HFFc6 (cell line): ENCODE measurements around the gene KLHL29. TPM values are rescaled to one million over a fixed set of nuclear protein-coding genes. Genes with fewer than 3 reads are reported as not detected.

Experiments
- DNase-seq: peaks from one replicate; pipeline ENCODE4 v3.0.0-alpha.2; 2018
- H3K27ac Mint-ChIP-seq: 2 replicates; pipeline ENCODE4 v1.8.0; 2020; ENCODE audit warnings: mild to moderate bottlenecking, mixed read lengths
- H3K27me3 Mint-ChIP-seq: 2 replicates; pipeline ENCODE4 v1.8.0; 2021; ENCODE audit warnings: mild to moderate bottlenecking, moderate library complexity, mixed read lengths; ENCODE audit not compliant: insufficient read depth
- H3K36me3 Mint-ChIP-seq: 2 replicates; pipeline ENCODE4 v1.8.0; 2021; ENCODE audit warnings: low read depth, mixed read lengths
- H3K4me1 Mint-ChIP-seq: 2 replicates; pipeline ENCODE4 v1.8.0; 2020; ENCODE audit warnings: low read depth, mixed read lengths
- H3K4me3 Mint-ChIP-seq: 2 replicates; pipeline ENCODE4 v1.8.0; 2020; ENCODE audit warnings: mild to moderate bottlenecking, moderate library complexity, mixed read lengths
- H3K9me3 Mint-ChIP-seq: 2 replicates; pipeline ENCODE4 v1.8.0; 2020; ENCODE audit warnings: mild to moderate bottlenecking, mixed read lengths
- CTCF ChIP-seq: fragments of 200-600 bp; sonication (generic); IDR thresholded peaks from 2 replicates; pipeline ENCODE4 v1.5.0; 2021; ENCODE audit warnings: antibody characterized with exemption, mild to moderate bottlenecking
- total RNA-seq, 6 experiments: library from RNA; stranded (reverse); fragmentation: NEBNext Ultra II Directional; extraction: Animal tissue kit (Norgen Biotek cat#: 25700); gene quantifications; 2 replicates in 1 of 6; 3 replicates in 5 of 6; pipeline ENCODE4 v1.2.3, GENCODE V29; 2021

The KLHL29 gene
- total RNA-seq, 6 experiments from 2014 or later: 7.4 to 9.7 (median 8.6) TPM

GRCh38 chr2:23378496-23378895 lies 6.5 kb upstream of the KLHL29 start:
- no peaks in the 10 kb centered on the region for H3K9me3 Mint-ChIP-seq
- no peak for TF ChIP-seq CTCF
- peaks cover 43% of the 10 kb centered on the region for H3K4me1 Mint-ChIP-seq
- no peak overlapping the region for H3K27ac Mint-ChIP-seq
- H3K36me3 Mint-ChIP-seq: no peaks in the 10 kb centered on the region
- H3K27me3 Mint-ChIP-seq: peaks cover 13% of the 10 kb centered on the region
- H3K4me3 Mint-ChIP-seq: no peak overlapping the region
- DNase-seq: no peak

- no peaks in the 10 kb centered on the region for H3K9me3 Mint-ChIP-seq
- H3K27me3 Mint-ChIP-seq: peaks cover 10% of the 10 kb centered on the region
- H3K27ac Mint-ChIP-seq: no peak overlapping the region
Measured at GRCh38 chr2:23379220-23379695, 5.7 kb upstream of the KLHL29 start.

GRCh38 chr2:23380562-23381065 lies 4.4 kb upstream of the KLHL29 start:
- no peaks in the 10 kb centered on the region for H3K9me3 Mint-ChIP-seq
- H3K4me3 Mint-ChIP-seq: no peak overlapping the region
- peak overlapping the region; percentile 17; the same call in 1 of the 2 replicates for H3K27ac Mint-ChIP-seq
- peaks cover 9% of the 10 kb centered on the region for H3K27me3 Mint-ChIP-seq
- no peaks in the 10 kb centered on the region for H3K36me3 Mint-ChIP-seq
- no peak for TF ChIP-seq CTCF
- peaks cover 44% of the 10 kb centered on the region for H3K4me1 Mint-ChIP-seq
- no peak for DNase-seq

More at GRCh38 chr2:23379220-23379695, 5.7 kb upstream of the KLHL29 start:
- Mint-ChIP-seq H3K4me3 (no peak overlapping the region), H3K4me1 (peaks cover 40% of the 10 kb centered on the region), H3K36me3 (no peaks in the 10 kb centered on the region)
- TF ChIP-seq CTCF: no peak
- no peak for DNase-seq

- peaks cover 44% of the 10 kb centered on the region for H3K4me1 Mint-ChIP-seq
- DNase-seq: peak; percentile 58
- no peak overlapping the region for H3K4me3 Mint-ChIP-seq
- H3K9me3 Mint-ChIP-seq: no peaks in the 10 kb centered on the region
- H3K27me3 Mint-ChIP-seq: peaks cover 9% of the 10 kb centered on the region
- H3K36me3 Mint-ChIP-seq: no peaks in the 10 kb centered on the region
- no peak for TF ChIP-seq CTCF
- H3K27ac Mint-ChIP-seq: peak overlapping the region; percentile 17; the same call in 1 of the 2 replicates
Measured at GRCh38 chr2:23381084-23381483, 3.9 kb upstream of the KLHL29 start.

GRCh38 chr2:23381485-23381884 lies 3.5 kb upstream of the KLHL29 start:
- Mint-ChIP-seq H3K27me3 (peaks cover 7% of the 10 kb centered on the region), H3K9me3 (no peaks in the 10 kb centered on the region), H3K4me3 (no peak overlapping the region), H3K4me1 (peaks cover 43% of the 10 kb centered on the region), H3K27ac (no peak overlapping the region; the same call in 1 of the 2 replicates), H3K36me3 (no peaks in the 10 kb centered on the region)
- DNase-seq: no peak
- TF ChIP-seq CTCF: no peak

- Mint-ChIP-seq H3K36me3 (no peaks in the 10 kb centered on the region), H3K9me3 (no peaks in the 10 kb centered on the region), H3K4me1 (peaks cover 33% of the 10 kb centered on the region), H3K27ac (no peak overlapping the region), H3K4me3 (no peak overlapping the region), H3K27me3 (peaks cover 4% of the 10 kb centered on the region)
- no peak for TF ChIP-seq CTCF
- DNase-seq: no peak
Measured at GRCh38 chr2:23383100-23383499, 1.9 kb upstream of the KLHL29 start.
